HFF-Myc (cell line): ENCODE measurements around the gene SBNO2.

Source experiments
- DNase-seq: peaks from one replicate; pipeline ENCODE4 v3.0.0-alpha.2; 2011; ENCODE audit warnings: low read depth; ENCODE audit errors: extremely low read depth
- H3K4me3 ChIP-seq: replicated peaks from 2 replicates; pipeline ENCODE4 v1.5.1; 2011; ENCODE audit warnings: low read depth, mild to moderate bottlenecking, control low read depth, low read length
- TF ChIP-seq, protein P1 (sequence below): IDR thresholded peaks from 2 replicates; pipeline ENCODE4 v1.5.1; 2012; ENCODE audit warnings: mild to moderate bottlenecking, low read depth, low read length, control low read depth; ENCODE audit errors: missing control alignments

The SBNO2 gene

DNA sequence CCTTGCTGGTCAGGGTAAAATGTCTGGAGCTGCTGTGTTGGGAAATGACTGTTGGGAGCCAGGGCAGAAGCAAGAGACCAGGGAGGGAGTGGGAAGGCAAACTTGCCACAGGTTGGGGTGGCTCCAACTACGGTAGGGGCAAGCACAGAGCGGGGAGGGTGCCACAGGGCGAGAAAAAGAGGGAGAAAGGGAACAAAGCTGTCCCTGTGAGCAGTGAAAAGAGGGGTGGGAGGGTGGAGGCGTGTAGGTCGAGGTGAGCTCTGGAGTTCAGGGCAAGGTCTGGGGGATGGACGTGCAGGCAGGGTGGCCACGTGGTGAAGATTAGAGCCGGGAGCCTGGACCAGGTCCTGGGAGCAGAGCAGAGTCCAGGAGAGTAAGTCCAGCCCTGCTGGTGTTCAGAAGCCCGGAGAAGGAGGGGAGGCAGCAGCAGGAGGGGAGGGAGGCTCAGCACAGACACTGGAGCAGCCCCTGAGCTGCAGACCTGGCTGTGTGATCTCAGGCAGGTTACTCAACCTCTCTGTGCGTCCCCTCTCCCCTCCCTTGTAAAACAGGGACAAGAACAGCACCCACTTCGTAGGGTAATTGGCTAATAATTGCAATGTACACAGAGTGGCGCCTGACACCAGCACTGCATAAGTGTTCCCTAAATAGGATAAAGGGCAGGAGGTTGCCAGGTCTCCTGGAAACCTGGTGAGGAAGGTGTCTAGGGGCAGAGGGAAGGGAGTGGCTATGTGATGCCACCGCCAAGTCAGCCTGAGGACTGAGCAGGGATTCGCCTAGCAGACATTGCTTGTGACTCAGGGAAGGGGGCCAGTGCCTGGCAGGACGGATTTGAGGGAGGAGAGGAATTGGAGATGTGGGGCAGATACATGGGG is 75.7 kb downstream of the SBNO2 start:
- H3K4me3 ChIP-seq, result no peak overlapping the region
- TF ChIP-seq, protein P1, sequence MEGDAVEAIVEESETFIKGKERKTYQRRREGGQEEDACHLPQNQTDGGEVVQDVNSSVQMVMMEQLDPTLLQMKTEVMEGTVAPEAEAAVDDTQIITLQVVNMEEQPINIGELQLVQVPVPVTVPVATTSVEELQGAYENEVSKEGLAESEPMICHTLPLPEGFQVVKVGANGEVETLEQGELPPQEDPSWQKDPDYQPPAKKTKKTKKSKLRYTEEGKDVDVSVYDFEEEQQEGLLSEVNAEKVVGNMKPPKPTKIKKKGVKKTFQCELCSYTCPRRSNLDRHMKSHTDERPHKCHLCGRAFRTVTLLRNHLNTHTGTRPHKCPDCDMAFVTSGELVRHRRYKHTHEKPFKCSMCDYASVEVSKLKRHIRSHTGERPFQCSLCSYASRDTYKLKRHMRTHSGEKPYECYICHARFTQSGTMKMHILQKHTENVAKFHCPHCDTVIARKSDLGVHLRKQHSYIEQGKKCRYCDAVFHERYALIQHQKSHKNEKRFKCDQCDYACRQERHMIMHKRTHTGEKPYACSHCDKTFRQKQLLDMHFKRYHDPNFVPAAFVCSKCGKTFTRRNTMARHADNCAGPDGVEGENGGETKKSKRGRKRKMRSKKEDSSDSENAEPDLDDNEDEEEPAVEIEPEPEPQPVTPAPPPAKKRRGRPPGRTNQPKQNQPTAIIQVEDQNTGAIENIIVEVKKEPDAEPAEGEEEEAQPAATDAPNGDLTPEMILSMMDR, result no peak
- no peak for DNase-seq

DNA sequence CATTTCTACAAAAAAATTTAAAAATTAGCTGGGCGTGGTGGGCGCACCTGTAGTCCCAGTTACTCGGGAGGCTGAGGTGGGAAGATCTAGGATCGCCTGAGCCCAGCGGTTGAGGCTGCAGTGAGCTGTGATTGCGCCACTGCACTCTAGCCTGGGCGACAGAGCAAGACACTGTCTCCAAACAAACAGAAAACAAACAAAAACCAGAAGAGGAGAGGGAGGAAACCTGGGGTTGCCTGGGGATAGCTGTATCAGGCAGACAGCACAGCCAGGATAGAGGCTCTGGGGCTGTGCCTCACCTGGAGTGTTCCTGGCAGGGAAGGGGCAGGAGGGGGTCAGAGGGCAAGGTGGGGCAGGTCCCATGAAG is 76.3 kb downstream of the SBNO2 start:
- DNase-seq, result no peak
- TF ChIP-seq, protein P1, result no peak
- no peak overlapping the region for H3K4me3 ChIP-seq

DNA sequence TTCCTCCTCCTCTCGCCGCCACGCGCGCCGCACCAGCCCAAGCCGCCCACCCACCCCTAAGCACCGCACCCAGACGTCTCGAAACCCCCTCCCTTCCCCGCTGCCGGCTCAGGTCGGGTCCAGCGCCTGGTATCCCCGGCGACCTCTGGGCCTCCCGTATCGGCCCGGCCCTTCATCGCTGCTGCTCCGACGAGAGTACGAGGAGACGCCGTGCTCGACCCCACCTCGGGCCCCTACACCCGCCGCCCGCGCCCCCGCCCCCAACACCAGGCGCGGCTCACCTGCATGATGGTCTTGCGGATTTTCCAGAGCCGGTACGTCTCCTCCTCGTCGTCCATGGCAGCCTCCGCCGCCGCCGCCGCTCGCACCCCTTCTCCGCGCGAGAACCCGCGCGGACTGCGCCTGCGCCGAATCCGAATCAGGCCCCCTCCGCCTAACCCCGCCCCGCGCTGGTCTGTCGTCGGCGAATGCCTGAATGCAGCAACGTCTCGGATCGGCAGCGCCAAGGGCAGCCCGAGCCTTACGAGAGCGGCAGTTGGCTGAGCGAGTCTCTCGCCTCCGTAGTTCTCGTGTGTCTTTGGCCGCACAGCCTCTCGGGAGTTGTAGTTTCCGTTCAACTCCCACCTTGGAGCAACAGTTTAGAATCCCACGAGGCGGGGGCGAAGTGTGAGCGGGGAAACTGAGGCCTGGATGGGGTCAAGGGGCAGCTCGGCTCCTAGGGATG is 78.9 kb downstream of the SBNO2 start, which contains the start of gene POLR2E:
Gene POLR2E (minus strand): TSS at position 398 of the 724 bp plus-strand sequence. CDS start 60 bp downstream, at position 338.
- DNase-seq, result peak; percentile 91
- H3K4me3 ChIP-seq, result peak within 1 kb of the TSS; percentile 98
- TF ChIP-seq, protein P1, result no peak

DNA sequence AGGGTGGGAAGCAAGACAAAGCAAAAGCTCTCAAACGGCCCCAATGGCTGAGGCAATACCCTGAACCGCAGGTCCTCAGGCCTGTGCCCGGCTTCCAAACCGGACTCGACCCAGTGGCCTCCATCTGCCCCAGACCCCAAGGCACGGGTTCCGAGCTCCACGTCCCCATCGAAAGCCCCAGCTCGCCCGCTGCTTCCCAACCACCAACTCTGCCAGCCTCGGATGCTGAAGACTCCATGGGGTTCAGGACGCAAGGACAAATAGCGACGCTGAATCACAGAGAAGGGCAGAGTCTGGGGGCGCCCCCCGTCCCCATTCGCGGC is 79.5 kb downstream of the SBNO2 start:
- no peak for DNase-seq

DNA sequence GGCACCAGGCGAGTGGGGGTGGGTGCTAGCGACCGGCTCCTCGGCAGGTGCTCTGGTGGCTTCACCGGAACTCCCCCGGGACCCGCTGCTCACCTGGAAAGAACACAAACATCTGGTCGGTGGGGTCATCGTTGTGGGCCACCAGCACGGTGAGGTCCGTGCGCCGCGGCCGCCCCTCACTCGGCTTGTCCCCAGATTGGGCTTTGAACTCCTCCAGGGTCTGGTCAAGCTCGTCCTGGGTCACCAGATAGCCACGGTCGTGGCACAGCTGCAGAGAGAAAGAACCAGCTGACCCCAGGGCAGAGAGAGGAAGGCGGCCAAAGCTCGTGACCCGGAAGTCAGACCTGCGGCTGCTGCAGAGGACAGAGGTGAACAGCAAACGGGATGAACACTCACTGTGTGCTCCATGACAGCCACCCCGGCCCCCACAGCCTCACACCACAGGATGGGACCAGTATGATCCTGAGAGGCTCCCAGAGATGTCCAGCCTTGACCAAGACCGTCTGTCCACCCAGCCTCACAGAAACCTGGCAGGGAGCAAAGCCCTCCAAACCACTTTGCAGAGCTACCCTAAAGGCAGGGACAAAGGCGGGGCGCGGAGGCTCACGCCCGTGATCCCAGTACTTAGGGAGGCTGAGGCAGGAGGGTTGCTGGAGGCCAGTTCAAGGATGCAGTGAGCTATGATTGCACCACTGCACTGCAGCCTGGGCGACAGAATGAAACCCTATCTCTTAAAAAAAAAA is 80.1 kb downstream of the SBNO2 start:
- DNase-seq, result no peak

More for the DNA sequence above, 79.5 kb downstream of the SBNO2 start:
- TF ChIP-seq, protein P1, result no peak
- H3K4me3 ChIP-seq, result peak overlapping the region; percentile 98

DNA sequence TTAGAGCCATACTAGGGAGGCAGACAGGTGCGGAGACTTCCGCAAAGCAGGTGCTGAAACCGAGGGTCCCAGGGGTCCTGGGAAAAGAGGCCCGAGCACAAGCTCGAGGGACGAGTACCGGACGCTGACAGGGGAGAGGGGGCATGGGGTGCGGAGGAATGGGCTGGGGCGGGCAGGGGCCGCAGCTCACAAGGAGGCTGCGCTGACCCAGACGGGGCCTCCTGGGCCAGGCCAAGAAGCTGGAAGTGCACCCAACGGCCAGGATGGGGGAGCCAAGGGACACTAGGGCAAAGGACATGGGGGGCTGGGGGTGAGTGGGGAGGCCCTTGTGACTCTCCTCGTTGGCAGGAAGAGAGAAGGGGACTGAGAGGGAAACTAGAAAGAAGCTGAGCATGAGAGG is 80.7 kb downstream of the SBNO2 start:
- TF ChIP-seq, protein P1, result no peak
- H3K4me3 ChIP-seq, result peak overlapping the region; percentile 98

More for the DNA sequence above, 80.1 kb downstream of the SBNO2 start:
- TF ChIP-seq, protein P1, result no peak
- peak overlapping the region; percentile 98 for H3K4me3 ChIP-seq

More for the DNA sequence above, 80.7 kb downstream of the SBNO2 start:
- DNase-seq, result no peak
